IMR-90 (cell line): ENCODE results near the gene EGF. TPM values are rescaled to one million over a fixed set of nuclear protein-coding genes. Genes with fewer than 3 reads are reported as not detected.

ENCODE experiments used
- ATAC-seq: fragments of 200-7000 bp; cut with Tn5 transposase; 2 replicates; pipeline ENCODE4 v1.9.1; 2020; ENCODE audit warnings: low read depth, mild to moderate bottlenecking, moderate library complexity
- BruUV-seq: library from RNA; stranded (reverse); fragments of 400-500 nt; replicated peaks from 2 replicates; lab custom pipeline; 2021; lab: Mats Ljungman, UMichigan
- CTCF ChIA-PET: fragments of 300-600 bp; formaldehyde crosslinking; extraction: SDS; loops from one replicate; lab custom pipeline; 2021; ENCODE audit warnings: antibody characterized with exemption; lab: Yijun Ruan, JAX
- POLR2A ChIA-PET: fragments of 300-600 bp; sonication (Branson Sonifier 250); formaldehyde crosslinking; loops from one replicate; lab custom pipeline; 2022; ENCODE audit warnings: antibody characterized with exemption; ENCODE audit not compliant: unreplicated experiment; lab: Charles Lee
- DNase-seq: peaks from one replicate; pipeline ENCODE4 v3.0.0; 2013
- H2AFZ ChIP-seq: replicated peaks from 2 replicates; pipeline ENCODE3; 2013; ENCODE audit warnings: low read length, mild to moderate bottlenecking; ENCODE audit not compliant: poor library complexity
- H2AK5ac ChIP-seq: 2 replicates; pipeline ENCODE4 v1.6.1; 2013; ENCODE audit warnings: low read depth, low read length, inconsistent platforms
- H2AK9ac ChIP-seq: replicated peaks from 2 replicates; pipeline ENCODE3; 2013; ENCODE audit warnings: mild to moderate bottlenecking, low read depth, low read length, moderate library complexity; ENCODE audit not compliant: poor library complexity
- H2BK120ac ChIP-seq: 2 replicates; pipeline ENCODE4 v1.6.1; 2013; ENCODE audit warnings: low read depth, low read length, inconsistent platforms
- H2BK15ac ChIP-seq: 3 replicates; pipeline ENCODE4 v1.6.1; 2013; ENCODE audit warnings: low read depth, low read length, inconsistent platforms
- H2BK20ac ChIP-seq: 2 replicates; pipeline ENCODE4 v1.6.1; 2013; ENCODE audit warnings: low read depth, mild to moderate bottlenecking, inconsistent platforms, low read length, moderate library complexity
- H2BK5ac ChIP-seq: 2 replicates; pipeline ENCODE4 v1.6.1; 2013; ENCODE audit warnings: mild to moderate bottlenecking, low read depth, low read length, inconsistent platforms; ENCODE audit not compliant: poor library complexity, severe bottlenecking
- H3K14ac ChIP-seq: replicated peaks from 2 replicates; pipeline ENCODE4 v1.6.1; 2013; ENCODE audit warnings: low read depth, low read length, inconsistent platforms
- H3K18ac ChIP-seq: 2 replicates; pipeline ENCODE4 v1.6.1; 2013; ENCODE audit warnings: low read depth, low read length, control low read depth
- H3K23ac ChIP-seq: 2 replicates; pipeline ENCODE4 v1.6.1; 2013; ENCODE audit warnings: low read depth, low read length, inconsistent platforms
- H3K27ac ChIP-seq: 2 replicates; pipeline ENCODE4 v1.5.1; 2013; ENCODE audit warnings: mild to moderate bottlenecking, control low read depth, low read length; ENCODE audit not compliant: insufficient read depth
- H3K27me3 ChIP-seq: 2 replicates; pipeline ENCODE4 v1.6.1; 2013; ENCODE audit warnings: low read length; ENCODE audit not compliant: control insufficient read depth, insufficient read depth
- H3K36me3 ChIP-seq: 2 replicates; pipeline ENCODE4 v1.6.1; 2013; ENCODE audit warnings: low read length, mixed read lengths; ENCODE audit not compliant: control insufficient read depth, insufficient read depth
- H3K4ac ChIP-seq: 2 replicates; pipeline ENCODE4 v1.6.1; 2013; ENCODE audit warnings: low read depth, low read length, inconsistent platforms
- H3K4me1 ChIP-seq: 2 replicates; pipeline ENCODE4 v1.6.1; 2013; ENCODE audit warnings: low read length, mixed read lengths; ENCODE audit not compliant: control insufficient read depth, insufficient read depth
- H3K4me2 ChIP-seq: 2 replicates; pipeline ENCODE4 v1.6.1; 2013; ENCODE audit warnings: low read depth, mild to moderate bottlenecking, control low read depth, low read length, moderate library complexity
- H3K4me3 ChIP-seq: 2 replicates; pipeline ENCODE4 v1.5.1; 2013; ENCODE audit warnings: low read depth, mild to moderate bottlenecking, control low read depth, low read length, moderate library complexity; ENCODE audit not compliant: insufficient read depth
- H3K56ac ChIP-seq: 2 replicates; pipeline ENCODE4 v1.6.1; 2013; ENCODE audit warnings: low read length, inconsistent platforms; ENCODE audit not compliant: insufficient read depth; ENCODE audit errors: extremely low read depth
- H3K79me1 ChIP-seq, 2 experiments: 2 replicates each; pipeline ENCODE4 v1.6.1; 2013; ENCODE audit warnings: low read length in 2 of 2, inconsistent platforms in 1 of 2, low read depth in 1 of 2
- H3K9ac ChIP-seq: 2 replicates; pipeline ENCODE4 v1.6.1; 2013; ENCODE audit warnings: low read depth, low read length, control low read depth
- H3K9me1 ChIP-seq: 2 replicates; pipeline ENCODE4 v1.6.1; 2013; ENCODE audit warnings: low read length, inconsistent platforms; ENCODE audit not compliant: insufficient read depth
- H3K9me3 ChIP-seq: 2 replicates; pipeline ENCODE4 v1.6.1; 2013; ENCODE audit warnings: low read length; ENCODE audit not compliant: control insufficient read depth, insufficient read depth
- H4K20me1 ChIP-seq: 2 replicates; pipeline ENCODE4 v1.6.1; 2013; ENCODE audit warnings: low read length, inconsistent platforms; ENCODE audit not compliant: insufficient read depth
- H4K5ac ChIP-seq: 2 replicates; pipeline ENCODE4 v1.6.1; 2013; ENCODE audit warnings: mild to moderate bottlenecking, low read depth, low read length, control low read depth
- H4K8ac ChIP-seq, 2 experiments: 2 replicates each; pipeline ENCODE4 v1.6.1; 2013; ENCODE audit warnings: low read depth in 2 of 2, low read length in 2 of 2, control low read depth in 1 of 2, inconsistent platforms in 1 of 2
- H4K91ac ChIP-seq: 2 replicates; pipeline ENCODE4 v1.6.1; 2013; ENCODE audit warnings: low read depth, low read length, inconsistent platforms; ENCODE audit not compliant: insufficient read depth
- CEBPB ChIP-seq: IDR thresholded peaks from 2 replicates; pipeline ENCODE4 v1.6.1; 2012; ENCODE audit warnings: low read depth, low read length, improper control_type of control experiment
- CTCF ChIP-seq: conservative IDR thresholded peaks from 2 replicates; pipeline ENCODE4 v1.5.1; 2012; ENCODE audit warnings: mild to moderate bottlenecking, low read depth, low read length, improper control_type of control experiment
- ELK1 ChIP-seq: fragments of 150-350 bp; IDR thresholded peaks from 2 replicates; pipeline ENCODE4 v1.6.1; 2016; ENCODE audit warnings: low read depth, mild to moderate bottlenecking, low read length, moderate library complexity, borderline replicate concordance
- FOS ChIP-seq: fragments of 150-350 bp; IDR thresholded peaks from 2 replicates; pipeline ENCODE4 v1.6.1; 2016; ENCODE audit warnings: low read depth, low read length
- MAFK ChIP-seq: IDR thresholded peaks from 2 replicates; pipeline ENCODE4 v1.6.1; 2012; ENCODE audit warnings: low read depth, low read length, improper control_type of control experiment
- MAZ ChIP-seq: IDR thresholded peaks from 2 replicates; pipeline ENCODE4 v1.6.1; 2012; ENCODE audit warnings: low read depth, mild to moderate bottlenecking, low read length, improper control_type of control experiment, moderate library complexity, borderline replicate concordance
- MXI1 ChIP-seq: IDR thresholded peaks from 2 replicates; pipeline ENCODE4 v1.6.1; 2012; ENCODE audit warnings: low read depth, mild to moderate bottlenecking, low read length, moderate library complexity, borderline replicate concordance
- NFE2L2 ChIP-seq: fragments of 150-350 bp; IDR thresholded peaks from 2 replicates; pipeline ENCODE4 v1.6.1; 2016; ENCODE audit warnings: low read depth, mild to moderate bottlenecking, low read length
- POLR2A ChIP-seq: IDR thresholded peaks from 2 replicates; pipeline ENCODE4 v1.6.1; 2012; ENCODE audit warnings: mild to moderate bottlenecking, low read depth, low read length
- RAD21 ChIP-seq: IDR thresholded peaks from 2 replicates; pipeline ENCODE4 v1.6.1; 2012; ENCODE audit warnings: low read length, improper control_type of control experiment
- RCOR1 ChIP-seq: IDR thresholded peaks from 2 replicates; pipeline ENCODE4 v1.6.1; 2012; ENCODE audit warnings: mild to moderate bottlenecking, low read length, improper control_type of control experiment; ENCODE audit not compliant: insufficient replicate concordance
- RFX5 ChIP-seq: IDR thresholded peaks from 2 replicates; pipeline ENCODE4 v1.8.0; 2012; ENCODE audit warnings: low read depth, mild to moderate bottlenecking, low read length, moderate library complexity
- SMC3 ChIP-seq: fragments of 150-350 bp; IDR thresholded peaks from 2 replicates; pipeline ENCODE4 v1.6.1; 2016; ENCODE audit warnings: low read depth, mild to moderate bottlenecking, antibody characterized with exemption, low read length, moderate library complexity
- USF2 ChIP-seq: fragments of 150-350 bp; IDR thresholded peaks from 2 replicates; pipeline ENCODE4 v1.6.1; 2017; ENCODE audit warnings: mild to moderate bottlenecking, antibody characterized with exemption, low read length, low read depth
- WGBS, 2 experiments: methylation state at CpG; one replicate each; pipeline versions ENCODE4 v1.1.5 to v1.1.7; 2013; ENCODE audit warnings: missing lambda C conversion rate in 2 of 2; ENCODE audit not compliant: insufficient read length in 1 of 2; ENCODE audit errors: extremely low coverage in 2 of 2; 5-methylcytosine and 5-hydroxymethylcytosine counted together
- dilution Hi-C: fragments of 300-500 bp; cut with HindIII; formaldehyde crosslinking; loops from one replicate; pipeline ENCODE4 v1.14.3; 2018; ENCODE audit warnings: low sequenced_read_pairs; ENCODE audit not compliant: unreplicated experiment
- in situ Hi-C: fragments of 300-500 bp; cut with MboI; formaldehyde crosslinking; loops from 3 replicates; pipeline ENCODE4 v1.14.3; 2019; ENCODE audit warnings: low sequenced_read_pairs, inconsistent platforms, mixed read lengths
- intact Hi-C: fragments of 100-400 bp; cut with micrococcal nuclease; formaldehyde crosslinking; loops from 2 replicates; pipeline ENCODE4 v1.10.0; 2022
- polyA plus RNA-seq, 3 experiments: library from polyadenylated mRNA; depleted of rRNA; stranded (reverse); fragments of >200 nt; gene quantifications; 2 replicates each; pipeline ENCODE4 v1.2.3, GENCODE V29; 2012; ENCODE audit warnings: low replicate concordance in 1 of 3
- total RNA-seq: library from RNA; depleted of rRNA; stranded (reverse); fragments of >200 nt; gene quantifications from 2 replicates; pipeline ENCODE4 v1.2.3, GENCODE V29; 2012

The EGF gene
- total and polyA plus RNA-seq, 2 of the 4 experiments (the other 2 are of a cell fraction): 1.7 to 2.2 TPM

DNA sequence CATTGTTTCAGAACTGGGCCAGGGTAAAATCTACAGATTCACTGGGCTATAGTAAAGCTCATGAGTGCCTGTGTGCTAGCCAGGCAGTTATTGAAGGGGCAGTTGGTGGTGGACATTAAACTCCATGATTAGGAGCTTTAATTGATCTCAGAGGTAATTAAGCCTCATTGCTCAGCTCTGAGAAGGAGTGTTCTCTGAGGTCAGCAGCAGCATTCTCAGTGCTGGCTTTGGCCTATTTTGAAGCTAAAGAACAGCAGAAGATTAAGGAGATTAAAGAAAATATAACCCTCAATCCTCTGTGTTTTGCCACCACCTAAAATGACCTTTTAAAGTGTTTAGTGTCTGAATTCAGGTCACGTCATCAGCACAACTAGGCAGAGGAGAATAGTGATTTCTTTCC lies 42.5 kb downstream of the EGF start:
- 100% methylated on average over 1 of the region's 1 CpG; no CpG with 5 or more reads in 1 of the 2 experiments for WGBS, 2 experiments
- H2BK15ac ChIP-seq: no peak overlapping the region
- H3K36me3 ChIP-seq: no peaks in the 10 kb centered on the region
- no peak overlapping the region for H3K4me2 ChIP-seq
- no peaks in the 10 kb centered on the region for H3K9me1 ChIP-seq
- H3K56ac ChIP-seq: no peak overlapping the region
- no peak overlapping the region for H4K91ac ChIP-seq
- no peak overlapping the region for H3K4me3 ChIP-seq
- CTCF ChIA-PET: no interaction called here
- H3K27ac ChIP-seq: no peak overlapping the region
- H2BK5ac ChIP-seq: no peak overlapping the region
- H3K79me1 ChIP-seq: no peaks in the 10 kb centered on the region
- no peaks in the 10 kb centered on the region for H4K20me1 ChIP-seq
- H3K27me3 ChIP-seq: no peaks in the 10 kb centered on the region
- H2BK20ac ChIP-seq: no peak overlapping the region
- POLR2A ChIA-PET: no interaction called here
- no peak overlapping the region for H2AK9ac ChIP-seq
- H3K18ac ChIP-seq: no peak overlapping the region
- in situ Hi-C loops (no loop called here), dilution Hi-C loops (no loop called here), intact Hi-C loops (no loop called here)
- no peak overlapping the region for H4K8ac ChIP-seq
- no peak overlapping the region for H2BK120ac ChIP-seq
- no peak overlapping the region for H3K14ac ChIP-seq
- ATAC-seq (no peak), DNase-seq (no peak)
- no peak overlapping the region for H2AFZ ChIP-seq
- BruUV-seq: no TSS peak
- H3K23ac ChIP-seq: no peak overlapping the region
- H2AK5ac ChIP-seq: no peak overlapping the region
- no peaks in the 10 kb centered on the region for H3K9me3 ChIP-seq
- H3K4ac ChIP-seq: no peak overlapping the region
- no peaks in the 10 kb centered on the region for H3K4me1 ChIP-seq
- no peak overlapping the region for H3K9ac ChIP-seq
- H4K5ac ChIP-seq: no peak overlapping the region
- TF ChIP-seq SMC3 (no peak), POLR2A (no peak), RCOR1 (no peak), USF2 (no peak), CTCF (no peak), MXI1 (no peak), ELK1 (no peak), CEBPB (no peak), RAD21 (no peak), RFX5 (no peak), MAZ (no peak), NFE2L2 (no peak), MAFK (no peak), FOS (no peak)
